K562 (cell line): ENCODE results near the gene PSMD2. TPM values are rescaled to one million over a fixed set of nuclear protein-coding genes. Genes with fewer than 3 reads are reported as not detected.

ENCODE experiments used
- ARID2 ChIP-seq: fragments of 450-650 bp; IDR thresholded peaks from 2 replicates; pipeline ENCODE4 v1.6.1; 2017; ENCODE audit warnings: antibody characterized with exemption, mild to moderate bottlenecking
- BRD9 ChIP-seq: fragments of 450-650 bp; IDR thresholded peaks from 2 replicates; pipeline ENCODE4 v1.6.1; 2018; ENCODE audit warnings: low read depth; ENCODE audit not compliant: partially characterized antibody
- CREBBP ChIP-seq: IDR thresholded peaks from one replicate; pipeline ENCODE4 v1.6.1; 2012; ENCODE audit warnings: low read depth, mild to moderate bottlenecking, control low read depth, inconsistent platforms, low read length
- E2F1 ChIP-seq: sonication (generic); formaldehyde crosslinking; IDR thresholded peaks from 2 replicates; pipeline ENCODE4 v1.8.1; 2023; ENCODE audit warnings: mild to moderate bottlenecking, missing genetic modification reagents, moderate library complexity
- GABPA ChIP-seq: fragments of 200-800 bp; sonication (Bioruptor generic); conservative IDR thresholded peaks from 2 replicates; pipeline ENCODE4 v1.6.1; 2016; ENCODE audit warnings: low read depth, missing genetic modification characterization, missing compliant biosample characterization
- HCFC1 ChIP-seq: IDR thresholded peaks from 2 replicates; pipeline ENCODE4 v1.6.1; 2012; ENCODE audit warnings: low read depth, low read length, improper control_type of control experiment
- HINFP ChIP-seq: fragments of 450-650 bp; conservative IDR thresholded peaks from 2 replicates; pipeline ENCODE4 v1.6.1; 2016; ENCODE audit warnings: missing genetic modification characterization, low read depth, mild to moderate bottlenecking, control low read depth, missing compliant biosample characterization
- KHSRP ChIP-seq: fragments of 450-650 bp; IDR thresholded peaks from 2 replicates; pipeline ENCODE4 v1.6.1; 2017
- MYNN ChIP-seq, 2 experiments: sonication (generic); formaldehyde crosslinking in 1 of 2; IDR thresholded peaks; 2 replicates each; pipeline versions ENCODE4 v1.5.0 to v1.6.1; 2016 to 2020; ENCODE audit warnings: antibody characterized with exemption in 1 of 2, missing genetic modification reagents in 1 of 2
- NFE2 ChIP-seq: IDR thresholded peaks from 2 replicates; pipeline ENCODE4 v1.6.1; 2014; ENCODE audit warnings: antibody characterized with exemption, low read depth
- NFRKB ChIP-seq: fragments of 450-650 bp; IDR thresholded peaks from 2 replicates; pipeline ENCODE4 v1.6.1; 2016; ENCODE audit warnings: low read depth
- NR0B1 ChIP-seq: fragments of 450-650 bp; IDR thresholded peaks from one replicate; pipeline ENCODE4 v1.6.1; 2018; ENCODE audit warnings: mild to moderate bottlenecking, moderate library complexity; ENCODE audit not compliant: partially characterized antibody
- POLR3A ChIP-seq: IDR thresholded peaks from 2 replicates; pipeline ENCODE4 v1.6.1; 2011; ENCODE audit warnings: borderline replicate concordance, mild to moderate bottlenecking, moderate library complexity; ENCODE audit not compliant: insufficient read length, insufficient read depth; ENCODE audit errors: extremely low read depth
- PTTG1 ChIP-seq: fragments of 450-650 bp; IDR thresholded peaks from 2 replicates; pipeline ENCODE4 v1.6.1; 2016; ENCODE audit warnings: low read depth, mild to moderate bottlenecking, missing genetic modification characterization, missing compliant biosample characterization
- SIRT6 ChIP-seq: IDR thresholded peaks from one replicate; pipeline ENCODE4 v1.6.1; 2012; ENCODE audit warnings: low read depth, mild to moderate bottlenecking, control low read depth, inconsistent platforms, low read length, moderate library complexity
- SMARCE1 ChIP-seq: fragments of 450-650 bp; IDR thresholded peaks from 2 replicates; pipeline ENCODE4 v1.7.1; 2016; ENCODE audit warnings: mild to moderate bottlenecking
- TFAM ChIP-seq: fragments of 250-450 bp; sonication (Bioruptor Pico); conservative IDR thresholded peaks from 2 replicates; pipeline ENCODE4 v1.5.0; 2021; ENCODE audit warnings: mild to moderate bottlenecking, moderate library complexity
- ZFPM2 ChIP-seq: fragments of 250-450 bp; sonication (Bioruptor Pico); IDR thresholded peaks from 2 replicates; pipeline ENCODE4 v1.5.1; 2022; ENCODE audit warnings: mild to moderate bottlenecking
- ZNF707 ChIP-seq: fragments of 250-450 bp; sonication (Bioruptor Pico); conservative IDR thresholded peaks from 2 replicates; pipeline ENCODE4 v1.8.0; 2022; ENCODE audit warnings: inconsistent platforms, mild to moderate bottlenecking, moderate library complexity
- polyA plus RNA-seq, 8 experiments: library from polyadenylated mRNA; depleted of rRNA in 4 of 8; stranded (reverse) in 5 of 8; unstranded in 3 of 8; fragments of >200 nt; fragmentation: Nextera tagmentation in 2 of 8; fragmentation: Illumina TruSeq in 1 of 8; extraction: Ambion mirVana in 2 of 8; extraction: Trizol in 1 of 8; gene quantifications; 2 replicates each; pipeline versions ENCODE4 v1.2.1 to v1.2.3, GENCODE V29; 2011 to 2014; ENCODE audit warnings: inconsistent platforms in 1 of 8, missing spikeins in 1 of 8
- total RNA-seq, 7 experiments: library from RNA; depleted of rRNA in 6 of 7; stranded (reverse); fragments of >200 nt in 6 of 7; fragmentation: Illumina TruSeq in 2 of 7; extraction: Trizol in 2 of 7; gene quantifications; 2 replicates each; pipeline versions ENCODE4 v1.2.1 to v1.2.3, GENCODE V29; 2011 to 2021; ENCODE audit warnings: low replicate concordance in 1 of 7
- TF ChIP-seq, protein P1 (sequence below): fragments of 250-450 bp; sonication (Bioruptor Pico); IDR thresholded peaks from 2 replicates; pipeline ENCODE4 v1.5.0; 2021
- TF ChIP-seq, protein P2 (sequence below): sonication (generic); formaldehyde crosslinking; IDR thresholded peaks from 2 replicates; pipeline ENCODE4 v1.8.0; 2023; ENCODE audit warnings: mild to moderate bottlenecking, missing genetic modification reagents

Gene PSMD2
- total and polyA plus RNA-seq, 9 of the 15 experiments (the other 6 are each of a cell fraction or from before 2014, with no cell fraction given): 152 to 484 (median 295) TPM

GRCh38 chr3:184347321-184348056, 48.4 kb downstream of the PSMD2 start (continued):
- TF ChIP-seq HINFP (tag) (no peak), SIRT6 (no peak), NFE2 (peak; percentile 94), ARID2 (no peak), HCFC1 (no peak), CREBBP (no peak), SMARCE1 (peak; percentile 48; the same call in 1 of the 2 replicates), NFRKB (peak; percentile 20; the same call in 1 of the 2 replicates), ZFPM2 (CRISPR knock-in tag) (no peak), E2F1 (CRISPR knock-in tag) (no peak), ZNF707 (CRISPR knock-in tag) (no peak), KHSRP (no peak), GABPA (tag) (no peak), MYNN (IDR thresholded peaks at IDR 0.05) (no peak), MYNN (CRISPR knock-in tag; IDR thresholded peaks at IDR 0.05) (no peak), POLR3A (no peak), NR0B1 (no peak), PTTG1 (tag) (no peak), BRD9 (peak; percentile 27), TFAM (CRISPR knock-in tag) (no peak)
- TF ChIP-seq, protein P1, sequence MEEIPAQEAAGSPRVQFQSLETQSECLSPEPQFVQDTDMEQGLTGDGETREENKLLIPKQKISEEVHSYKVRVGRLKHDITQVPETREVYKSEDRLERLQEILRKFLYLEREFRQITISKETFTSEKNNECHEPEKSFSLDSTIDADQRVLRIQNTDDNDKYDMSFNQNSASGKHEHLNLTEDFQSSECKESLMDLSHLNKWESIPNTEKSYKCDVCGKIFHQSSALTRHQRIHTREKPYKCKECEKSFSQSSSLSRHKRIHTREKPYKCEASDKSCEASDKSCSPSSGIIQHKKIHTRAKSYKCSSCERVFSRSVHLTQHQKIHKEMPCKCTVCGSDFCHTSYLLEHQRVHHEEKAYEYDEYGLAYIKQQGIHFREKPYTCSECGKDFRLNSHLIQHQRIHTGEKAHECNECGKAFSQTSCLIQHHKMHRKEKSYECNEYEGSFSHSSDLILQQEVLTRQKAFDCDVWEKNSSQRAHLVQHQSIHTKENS (CRISPR knock-in tag): no peak
- TF ChIP-seq, protein P2, sequence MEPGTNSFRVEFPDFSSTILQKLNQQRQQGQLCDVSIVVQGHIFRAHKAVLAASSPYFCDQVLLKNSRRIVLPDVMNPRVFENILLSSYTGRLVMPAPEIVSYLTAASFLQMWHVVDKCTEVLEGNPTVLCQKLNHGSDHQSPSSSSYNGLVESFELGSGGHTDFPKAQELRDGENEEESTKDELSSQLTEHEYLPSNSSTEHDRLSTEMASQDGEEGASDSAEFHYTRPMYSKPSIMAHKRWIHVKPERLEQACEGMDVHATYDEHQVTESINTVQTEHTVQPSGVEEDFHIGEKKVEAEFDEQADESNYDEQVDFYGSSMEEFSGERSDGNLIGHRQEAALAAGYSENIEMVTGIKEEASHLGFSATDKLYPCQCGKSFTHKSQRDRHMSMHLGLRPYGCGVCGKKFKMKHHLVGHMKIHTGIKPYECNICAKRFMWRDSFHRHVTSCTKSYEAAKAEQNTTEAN: 0 out of 2 replicates have a peak, but pooled peaks have one; percentile 45
